HG03378 (cell line): ENCODE data around the gene SV2C.
A peak's percentile ranks its signal among the peaks of the same experiment; 100 is the strongest.

Source experiments
- ATAC-seq: cut with Tn5 transposase; IDR thresholded peaks from one replicate; pipeline ENCODE4 v1.9.1; 2021; ENCODE audit warnings: mild to moderate bottlenecking, moderate library complexity; ENCODE audit not compliant: unreplicated experiment

The SV2C gene

GRCh38 chr5:76402251-76402885 is 319.2 kb downstream of the SV2C start:
- peak; percentile 32 for ATAC-seq

- ATAC-seq, result peak; percentile 46
Observed at GRCh38 chr5:76402886-76403765, 319.9 kb downstream of the SV2C start, which contains the start of gene IQGAP2. Gene IQGAP2 (plus strand): TSS chr5:76403285. CDS start chr5:76403546, 261 bp downstream.
